LNCaP clone FGC (cell line): Measurements from ENCODE around the gene ATP2B2.

Experiments used
- DNase-seq: peaks from one replicate; pipeline ENCODE4 v3.0.0-alpha.2; 2011; ENCODE audit warnings: low read depth
- H3K4me3 ChIP-seq: 2 replicates; pipeline ENCODE4 v1.5.1; 2011; ENCODE audit warnings: mild to moderate bottlenecking, low read depth, low read length, control low read depth
- CTCF ChIP-seq: IDR thresholded peaks from 2 replicates; pipeline ENCODE4 v1.5.1; 2012; ENCODE audit warnings: mild to moderate bottlenecking; ENCODE audit not compliant: control insufficient read depth, insufficient read depth; ENCODE audit errors: extremely low read depth

ATP2B2 gene

GRCh38 chr3:10345911-10346310 is 159.5 kb downstream of the ATP2B2 start:
- no peak overlapping the region for H3K4me3 ChIP-seq
- no peak for DNase-seq
- no peak for TF ChIP-seq CTCF

- no peak for TF ChIP-seq CTCF
- H3K4me3 ChIP-seq, result no peak overlapping the region
- no peak for DNase-seq
These were observed 160.3 kb downstream of the ATP2B2 start for GRCh38 chr3:10344944-10345575.

GRCh38 chr3:10344147-10344943 is 161.0 kb downstream of the ATP2B2 start:
- DNase-seq, result no peak
- H3K4me3 ChIP-seq, result no peak overlapping the region
- peak; percentile 88 for TF ChIP-seq CTCF

DNA sequence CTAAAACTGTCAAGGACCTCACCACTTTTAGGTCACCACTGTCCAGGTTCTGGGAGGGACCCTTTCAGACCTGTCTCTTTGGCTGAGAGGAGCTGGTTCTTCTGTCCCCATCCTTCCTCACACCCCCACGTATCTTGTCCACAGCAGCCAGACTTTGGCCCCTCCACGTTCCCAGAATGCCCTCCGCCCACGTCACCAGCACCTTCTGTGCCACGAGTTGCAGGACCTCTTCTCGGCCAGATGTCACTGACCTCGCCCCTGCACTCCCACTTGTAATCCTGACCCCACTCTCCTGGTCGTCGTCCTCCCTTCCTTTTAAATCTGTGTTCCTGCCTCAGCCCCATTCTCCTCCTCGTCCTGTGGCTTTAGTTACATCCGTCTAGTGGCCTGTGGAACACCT is 161.9 kb downstream of the ATP2B2 start:
- no peak overlapping the region for H3K4me3 ChIP-seq
- no peak for DNase-seq
- no peak for TF ChIP-seq CTCF

- no peak overlapping the region for H3K4me3 ChIP-seq
- no peak for DNase-seq
- no peak for TF ChIP-seq CTCF
These were observed 162.6 kb downstream of the ATP2B2 start for GRCh38 chr3:10342781-10343180.

DNA sequence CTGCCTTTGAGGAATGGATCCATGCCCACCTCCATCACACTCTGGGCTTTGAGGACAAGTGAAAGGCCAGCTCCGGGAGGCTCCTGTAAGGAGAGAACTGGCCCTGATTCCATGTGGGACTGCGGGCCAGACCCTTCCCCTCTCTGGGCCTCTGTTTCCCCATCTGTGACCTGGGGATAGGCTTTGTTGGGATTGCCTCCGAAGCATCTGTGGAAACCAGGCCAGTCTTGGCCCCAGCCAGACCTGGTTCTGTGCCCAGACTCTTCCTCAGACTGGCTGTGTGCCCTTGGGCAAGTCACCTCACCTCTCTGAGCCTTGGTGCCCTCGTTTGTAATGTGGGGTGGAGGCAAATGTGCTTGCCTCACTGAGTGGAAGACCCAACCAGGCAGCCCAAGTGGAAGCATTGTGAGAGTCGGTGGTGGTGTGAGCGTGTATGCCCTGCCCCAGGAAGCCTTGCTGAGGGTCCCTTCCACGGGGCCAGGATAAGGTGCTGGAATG is 163.4 kb downstream of the ATP2B2 start:
- TF ChIP-seq CTCF, result no peak
- DNase-seq, result no peak

GRCh38 chr3:10340476-10340875 is 164.9 kb downstream of the ATP2B2 start:
- TF ChIP-seq CTCF, result no peak

More for the DNA sequence above, 163.4 kb downstream of the ATP2B2 start:
- H3K4me3 ChIP-seq, result no peak overlapping the region

More at GRCh38 chr3:10340476-10340875, 164.9 kb downstream of the ATP2B2 start:
- DNase-seq, result no peak
- no peak overlapping the region for H3K4me3 ChIP-seq
